Omental fat pad (tissue), 4 donors: ENCODE measurements around the gene MAPK9. TPM values are rescaled to one million over a fixed set of nuclear protein-coding genes. Genes with fewer than 3 reads are reported as not detected.

Source experiments
- ATAC-seq: fragments of 150-250 bp; one replicate; pipeline ENCODE4 v1.9.1; 2016; ENCODE audit warnings: mild to moderate bottlenecking, moderate library complexity; ENCODE audit not compliant: low FRiP score
- DNase-seq: peaks from one replicate; pipeline ENCODE4 v3.0.0-alpha.2; 2019; ENCODE audit warnings: low spot score
- total RNA-seq, 4 donors: library from RNA; depleted of rRNA; stranded (reverse); fragments of >200 nt; gene quantifications; one replicate each; pipeline ENCODE4 v1.1.0, GENCODE V29; 2016
- TF ChIP-seq, protein P1 (sequence below), 3 donors: fragments of 450-650 bp; IDR thresholded peaks; one replicate each; pipeline ENCODE4 v1.5.1; 2016 to 2017; ENCODE audit warnings: antibody characterized with exemption in 3 of 3, mild to moderate bottlenecking in 3 of 3, moderate library complexity in 2 of 3

The MAPK9 gene
- total RNA-seq, 4 donors from 2014 or later = 18.6 to 31.6 (median 29.6) TPM

DNA sequence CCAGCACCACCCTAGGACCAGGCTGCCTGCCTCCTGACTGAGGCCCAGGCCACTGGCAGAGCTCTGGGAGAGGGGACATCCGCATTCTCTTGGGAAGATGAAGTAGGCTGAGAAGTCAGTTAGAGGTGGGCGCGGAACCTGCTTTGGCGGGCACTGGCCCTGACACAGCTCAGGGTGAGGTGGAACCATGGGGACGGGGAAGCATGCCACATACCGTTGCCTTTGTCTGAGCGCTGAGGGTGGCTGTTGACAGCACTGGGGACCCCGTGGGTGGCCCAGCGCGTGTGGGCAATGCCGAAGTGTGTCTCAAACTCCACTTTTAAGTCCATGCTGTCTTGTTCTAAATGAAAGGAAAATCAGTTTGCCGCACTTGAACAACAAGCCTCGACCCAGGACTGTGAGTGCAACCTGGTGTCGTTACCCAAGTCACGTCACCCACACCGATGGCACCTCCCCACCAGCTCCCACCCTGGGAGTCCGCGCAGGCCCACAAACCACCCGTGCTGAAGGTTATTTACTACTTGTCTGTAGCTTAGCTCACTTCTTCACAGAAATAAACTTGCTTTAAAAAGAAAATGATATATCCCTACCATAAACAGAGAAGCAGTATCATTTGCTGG, 43.8 kb upstream of the MAPK9 start:
- TF ChIP-seq, protein P1, sequence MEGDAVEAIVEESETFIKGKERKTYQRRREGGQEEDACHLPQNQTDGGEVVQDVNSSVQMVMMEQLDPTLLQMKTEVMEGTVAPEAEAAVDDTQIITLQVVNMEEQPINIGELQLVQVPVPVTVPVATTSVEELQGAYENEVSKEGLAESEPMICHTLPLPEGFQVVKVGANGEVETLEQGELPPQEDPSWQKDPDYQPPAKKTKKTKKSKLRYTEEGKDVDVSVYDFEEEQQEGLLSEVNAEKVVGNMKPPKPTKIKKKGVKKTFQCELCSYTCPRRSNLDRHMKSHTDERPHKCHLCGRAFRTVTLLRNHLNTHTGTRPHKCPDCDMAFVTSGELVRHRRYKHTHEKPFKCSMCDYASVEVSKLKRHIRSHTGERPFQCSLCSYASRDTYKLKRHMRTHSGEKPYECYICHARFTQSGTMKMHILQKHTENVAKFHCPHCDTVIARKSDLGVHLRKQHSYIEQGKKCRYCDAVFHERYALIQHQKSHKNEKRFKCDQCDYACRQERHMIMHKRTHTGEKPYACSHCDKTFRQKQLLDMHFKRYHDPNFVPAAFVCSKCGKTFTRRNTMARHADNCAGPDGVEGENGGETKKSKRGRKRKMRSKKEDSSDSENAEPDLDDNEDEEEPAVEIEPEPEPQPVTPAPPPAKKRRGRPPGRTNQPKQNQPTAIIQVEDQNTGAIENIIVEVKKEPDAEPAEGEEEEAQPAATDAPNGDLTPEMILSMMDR (IDR thresholded peaks at IDR 0.05) = no peak
- DNase-seq (no peak), ATAC-seq (no peak)

DNA sequence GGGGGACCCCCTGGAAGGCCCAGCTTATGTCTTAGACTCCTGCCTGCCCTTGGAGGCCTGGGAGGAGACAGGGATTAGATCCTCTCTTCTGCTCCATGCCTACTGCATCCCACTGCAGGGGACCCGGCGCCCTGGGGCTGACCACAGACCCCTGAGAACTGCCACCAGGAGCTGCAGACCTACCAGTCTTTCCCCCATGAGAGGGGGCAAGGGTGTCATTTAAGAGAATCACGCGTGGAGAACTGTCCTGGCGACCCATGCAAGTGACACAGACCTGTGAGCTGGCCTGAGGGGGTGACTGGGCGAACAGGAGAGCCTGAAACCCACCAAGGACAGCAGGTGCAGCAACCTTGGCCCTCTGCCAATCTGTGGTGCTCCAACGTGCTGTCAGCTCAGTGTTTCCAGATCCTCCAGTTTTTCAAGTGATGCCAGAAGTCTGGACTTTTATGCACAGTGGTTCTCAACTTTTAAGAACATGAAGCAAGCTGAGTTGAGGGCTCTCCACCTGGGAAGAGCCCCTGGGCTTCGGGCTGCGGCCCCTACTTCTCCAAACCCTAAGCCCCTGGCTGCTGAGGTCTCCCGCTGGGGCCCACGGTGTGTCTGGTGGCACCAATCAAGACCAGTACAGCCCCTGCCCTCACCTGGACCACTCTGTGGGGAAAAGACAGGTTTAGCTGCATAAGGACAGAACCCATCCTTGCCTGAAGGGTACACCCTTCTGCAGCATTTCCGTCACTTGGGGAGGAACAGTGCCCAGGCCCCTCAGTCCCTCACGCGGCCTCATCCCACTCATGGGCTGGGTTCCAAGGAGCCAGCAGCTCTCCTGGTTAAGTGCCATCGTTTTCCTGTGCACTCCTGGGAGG, 43.1 kb upstream of the MAPK9 start:
- no peak for DNase-seq
- TF ChIP-seq, protein P1 (IDR thresholded peaks at IDR 0.05) = no peak
- no peak for ATAC-seq

DNA sequence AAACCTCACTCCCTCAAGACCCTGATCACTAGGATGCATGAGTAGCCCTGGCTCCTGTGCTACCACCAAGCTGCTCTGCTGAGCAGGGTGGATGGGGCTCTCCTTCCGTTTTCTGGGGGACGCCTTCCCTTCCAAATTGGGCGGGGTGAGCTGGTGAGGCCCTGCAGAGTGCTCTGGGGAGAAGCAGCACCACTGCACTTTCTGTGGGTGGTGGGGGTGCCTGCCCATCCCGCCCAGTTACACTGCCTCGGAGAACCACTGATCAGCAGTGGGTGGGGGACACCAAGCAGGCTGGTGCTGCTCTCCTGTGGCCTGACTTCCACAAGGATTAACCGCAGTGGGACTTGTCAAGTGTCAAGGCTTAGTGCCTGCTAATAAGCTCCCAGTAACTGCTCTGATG, 42.3 kb upstream of the MAPK9 start:
- no peak for ATAC-seq
- DNase-seq = no peak
- TF ChIP-seq, protein P1 (IDR thresholded peaks at IDR 0.05) = no peak

DNA sequence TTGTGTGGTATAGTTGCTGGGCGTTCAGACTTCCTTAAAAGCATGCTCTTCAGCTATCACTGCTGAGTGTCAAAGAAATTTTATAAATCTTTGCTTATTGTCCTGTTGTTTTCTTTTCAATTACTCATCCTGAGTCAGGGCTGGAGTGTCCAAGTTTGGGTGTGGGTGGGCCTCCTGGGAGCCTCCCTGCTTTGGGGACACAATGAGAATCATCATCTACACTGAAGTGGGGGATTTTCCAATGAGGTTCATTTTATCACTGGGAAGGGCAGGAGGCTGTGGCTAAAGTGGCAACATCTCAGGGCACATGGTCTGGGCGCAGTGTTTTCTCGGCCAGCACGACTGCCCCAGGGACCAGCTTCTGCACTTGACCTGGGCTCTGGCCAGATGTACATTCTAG, 41.8 kb upstream of the MAPK9 start:
- DNase-seq (no peak), ATAC-seq (no peak)
- TF ChIP-seq, protein P1 (IDR thresholded peaks at IDR 0.05) = no peak

DNA sequence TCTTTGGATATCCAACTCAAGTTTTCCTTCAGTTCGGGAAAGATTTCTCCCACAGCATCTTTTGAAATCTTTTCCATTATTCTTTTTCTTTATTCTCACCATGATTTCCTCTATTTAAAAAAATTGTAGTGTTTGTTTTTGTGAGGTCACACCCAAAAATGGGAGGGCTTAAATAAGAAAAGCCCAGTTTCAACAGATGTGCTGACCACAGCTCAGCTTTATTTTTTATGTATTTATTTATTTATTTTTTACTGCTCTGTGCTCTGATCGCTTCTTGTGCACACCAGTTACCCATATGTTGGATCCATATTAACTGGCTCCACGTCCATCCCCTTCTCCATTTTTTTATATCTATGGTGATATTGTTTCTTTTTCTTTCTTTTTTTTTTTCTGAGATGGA, 41.0 kb upstream of the MAPK9 start:
- DNase-seq (no peak), ATAC-seq (no peak)
- TF ChIP-seq, protein P1 (IDR thresholded peaks at IDR 0.05) = no peak

DNA sequence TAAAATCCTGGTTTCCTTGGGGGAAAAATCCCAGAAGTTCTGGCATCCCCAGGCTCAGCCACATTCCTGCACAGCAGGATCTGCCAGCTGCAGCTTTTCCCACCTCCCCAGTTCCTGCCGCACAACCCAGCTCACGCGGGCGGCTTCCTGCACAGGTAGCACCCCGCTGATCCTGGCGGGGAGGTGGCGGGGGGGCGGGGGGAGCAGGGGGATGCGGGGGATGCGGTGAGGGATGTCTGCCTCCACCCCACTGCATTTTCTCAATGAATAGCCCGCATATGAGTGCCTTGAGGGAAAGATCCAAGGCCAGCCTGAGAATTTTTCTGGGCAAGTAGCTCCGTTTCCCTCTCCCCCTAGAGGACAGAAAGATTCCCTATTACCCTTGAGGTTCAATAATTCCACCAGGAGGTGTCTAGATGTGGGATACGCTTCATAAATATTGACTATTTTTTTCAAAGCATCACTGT, 40.2 kb upstream of the MAPK9 start:
- peak; percentile 5 for ATAC-seq
- TF ChIP-seq, protein P1 (IDR thresholded peaks at IDR 0.05) = no peak
- no peak for DNase-seq

DNA sequence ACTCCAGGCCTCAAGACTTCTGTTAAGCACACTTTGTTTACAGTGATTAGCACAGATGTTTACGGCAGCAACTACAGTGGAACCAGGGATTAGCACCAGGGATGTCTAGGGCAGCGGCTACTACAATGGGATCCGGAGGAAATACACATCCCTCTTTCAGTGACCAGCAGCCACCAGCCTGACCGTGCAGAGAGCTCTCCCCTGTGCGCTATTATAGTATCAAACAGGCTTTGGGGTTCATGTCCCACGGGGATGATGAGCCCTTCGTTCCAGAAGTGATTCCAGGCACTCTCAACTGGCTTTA, 39.7 kb upstream of the MAPK9 start:
- ATAC-seq (peak; percentile 9), DNase-seq (no peak)
- TF ChIP-seq, protein P1 (IDR thresholded peaks at IDR 0.05) = no peak
